LHCN-M2 (cell line): ENCODE measurements around the gene HES6. TPM values are rescaled to one million over a fixed set of nuclear protein-coding genes. Genes with fewer than 3 reads are reported as not detected.

Experiments
- DNase-seq: peaks from one replicate; pipeline ENCODE4 v3.0.0-alpha.2; 2012; ENCODE audit warnings: low read depth
- polyA plus RNA-seq: library from polyadenylated mRNA; unstranded; fragments of >200 nt; gene quantifications from one replicate; pipeline ENCODE4 v1.2.1, GENCODE V29; 2012; ENCODE audit warnings: missing spikeins
- total RNA-seq: library from RNA; depleted of rRNA; stranded (reverse); fragments of >200 nt; gene quantifications from 2 replicates; pipeline ENCODE4 v1.2.3, GENCODE V29; 2014; rRNA removed

Gene HES6
- 13.1 and 21.9 TPM in 2 replicates for total RNA-seq
- polyA plus RNA-seq: 15.6 TPM

- DNase-seq: peak; percentile 78
Observed at GRCh38 chr2:238239863-238240756, at the start of gene HES6. Gene HES6, minus strand, starts transcription at chr2:238240038. Its CDS starts 133 bp downstream, at chr2:238239905.

DNA sequence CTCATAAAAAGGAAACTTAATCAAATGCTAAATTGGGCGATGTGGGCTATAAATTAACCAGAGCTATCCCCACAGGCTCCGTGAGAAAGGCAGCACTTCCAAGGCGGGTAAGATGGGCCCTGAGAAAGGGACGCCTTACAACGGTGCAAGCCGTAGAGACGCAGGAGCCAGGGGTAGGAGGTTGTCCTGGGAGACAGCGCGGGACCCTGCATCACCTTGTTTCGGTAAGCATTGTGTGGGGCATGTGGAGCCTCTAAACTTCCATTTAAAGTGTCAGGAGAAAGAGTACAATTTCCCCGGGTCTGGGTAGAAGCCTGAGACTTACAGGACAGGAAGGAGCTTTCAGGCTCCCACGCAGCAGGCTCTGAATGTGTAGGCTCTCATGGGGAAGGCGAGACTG is 49.7 kb upstream of the HES6 start:
- no peak for DNase-seq

- peak; percentile 98 for DNase-seq
Observed at GRCh38 chr2:238288650-238289573, 49.1 kb upstream of the HES6 start.

GRCh38 chr2:238287737-238288649 is 48.2 kb upstream of the HES6 start, which contains the start of gene PER2:
Gene PER2, minus strand, starts transcription at chr2:238288610. Its CDS starts 10,674 bp downstream, at chr2:238277936.
- peak; percentile 83 for DNase-seq

GRCh38 chr2:238286987-238287736 is 47.3 kb upstream of the HES6 start:
- peak; percentile 35 for DNase-seq

GRCh38 chr2:238286551-238286950 is 46.7 kb upstream of the HES6 start:
- DNase-seq: peak; percentile 94

- peak; percentile 19 for DNase-seq
Observed at GRCh38 chr2:238286095-238286494, 46.3 kb upstream of the HES6 start.

GRCh38 chr2:238285653-238286082 is 45.8 kb upstream of the HES6 start:
- DNase-seq: peak; percentile 96

GRCh38 chr2:238284802-238285515 is 45.1 kb upstream of the HES6 start:
- no peak for DNase-seq

DNA sequence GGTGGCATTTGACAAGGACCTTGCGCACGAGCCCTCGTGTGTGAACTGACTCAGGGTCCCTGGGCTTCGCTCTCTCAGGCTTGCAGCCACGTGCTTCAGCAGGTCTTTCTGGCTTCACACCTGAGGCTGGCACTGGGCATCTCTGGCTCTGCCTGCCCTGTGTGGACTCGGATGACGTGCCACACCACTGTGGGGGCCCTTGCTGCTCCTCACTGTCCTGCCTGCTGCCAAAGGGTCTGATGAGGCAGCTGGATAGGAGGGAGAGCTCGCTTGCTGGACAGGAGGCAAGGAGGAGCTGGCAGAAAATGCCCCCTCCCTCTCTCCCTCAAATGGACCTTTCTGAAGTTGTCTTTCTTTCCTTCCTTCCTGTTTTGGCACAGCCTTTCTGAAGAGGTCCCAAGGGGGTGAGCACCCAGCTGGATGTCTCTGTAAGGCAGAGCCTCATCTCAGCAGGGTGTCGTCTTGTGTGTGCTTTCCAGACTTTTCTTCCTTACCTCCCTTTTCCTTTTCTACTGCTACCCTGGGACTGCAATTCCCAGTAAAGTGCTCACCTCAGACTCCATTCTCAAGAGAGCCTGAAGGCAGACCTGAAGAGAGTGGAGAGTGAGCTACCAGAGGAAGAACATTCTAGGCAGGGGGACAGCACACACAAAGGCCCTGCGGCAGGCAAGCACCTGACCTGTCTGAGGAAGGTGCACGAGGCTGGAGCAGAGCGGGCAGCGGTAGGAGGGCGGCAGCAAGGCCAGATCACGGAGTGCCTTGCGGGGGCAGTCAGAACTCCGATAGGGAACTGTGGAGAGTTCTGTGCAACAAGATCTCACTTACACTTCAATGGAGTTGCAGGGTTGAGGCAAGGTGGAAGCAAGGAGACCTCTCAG is 43.3 kb upstream of the HES6 start:
- DNase-seq: no peak

GRCh38 chr2:238281826-238282480 is 42.1 kb upstream of the HES6 start:
- DNase-seq: no peak

GRCh38 chr2:238280083-238280825 is 40.4 kb upstream of the HES6 start:
- no peak for DNase-seq

DNA sequence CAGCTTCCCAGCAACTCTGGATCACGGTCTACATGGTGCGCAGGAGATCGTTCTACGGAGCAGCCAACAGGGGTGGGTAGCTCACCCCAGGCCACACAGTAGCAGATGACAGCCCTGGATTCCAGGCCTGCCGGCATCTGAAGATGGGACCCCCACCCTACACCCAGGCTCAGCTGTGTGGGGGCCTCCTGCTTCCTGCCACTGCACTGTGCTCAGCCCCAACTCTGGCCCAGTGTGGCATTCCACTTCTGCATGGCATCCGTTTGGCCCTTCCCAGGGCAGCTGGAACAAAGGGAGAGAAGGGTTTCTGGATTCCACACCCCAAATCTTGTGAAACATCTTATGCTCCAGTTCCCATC is 39.5 kb upstream of the HES6 start:
- DNase-seq: no peak

DNA sequence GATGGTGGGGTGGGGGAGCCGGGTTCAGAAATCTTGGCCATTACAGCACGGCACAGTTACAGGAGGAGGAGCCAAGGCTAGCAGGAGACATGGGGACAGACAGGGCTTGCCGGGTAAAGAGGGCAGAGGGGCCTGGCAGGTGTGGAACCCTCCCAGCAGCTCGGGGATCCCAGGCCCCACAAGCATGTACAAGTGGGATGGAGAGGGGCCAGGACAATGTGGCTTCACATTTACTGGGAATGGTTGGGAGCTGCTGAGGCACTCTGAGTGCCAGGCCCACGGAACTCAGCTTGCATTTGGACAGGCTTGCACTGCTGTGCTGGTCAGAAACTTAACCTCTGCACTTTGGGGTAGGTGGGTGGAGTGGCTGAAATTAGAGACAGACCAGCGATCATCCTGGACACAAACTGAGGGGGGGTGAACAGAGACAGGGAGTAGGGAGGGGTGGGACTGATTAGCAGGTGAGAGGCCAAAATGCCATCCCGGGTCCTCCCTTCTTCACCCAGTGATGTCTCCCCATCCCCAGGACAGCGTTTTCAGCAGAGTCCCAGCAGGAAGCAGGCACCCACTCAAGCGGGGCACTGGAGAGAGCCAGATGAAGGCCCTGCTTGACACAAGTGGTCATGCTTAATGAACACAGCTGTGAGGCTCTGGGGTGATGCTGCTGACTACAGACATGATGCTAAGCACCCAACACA is 38.9 kb upstream of the HES6 start:
- DNase-seq: no peak

- DNase-seq: no peak
Observed at GRCh38 chr2:238277695-238278094, 37.9 kb upstream of the HES6 start.

DNA sequence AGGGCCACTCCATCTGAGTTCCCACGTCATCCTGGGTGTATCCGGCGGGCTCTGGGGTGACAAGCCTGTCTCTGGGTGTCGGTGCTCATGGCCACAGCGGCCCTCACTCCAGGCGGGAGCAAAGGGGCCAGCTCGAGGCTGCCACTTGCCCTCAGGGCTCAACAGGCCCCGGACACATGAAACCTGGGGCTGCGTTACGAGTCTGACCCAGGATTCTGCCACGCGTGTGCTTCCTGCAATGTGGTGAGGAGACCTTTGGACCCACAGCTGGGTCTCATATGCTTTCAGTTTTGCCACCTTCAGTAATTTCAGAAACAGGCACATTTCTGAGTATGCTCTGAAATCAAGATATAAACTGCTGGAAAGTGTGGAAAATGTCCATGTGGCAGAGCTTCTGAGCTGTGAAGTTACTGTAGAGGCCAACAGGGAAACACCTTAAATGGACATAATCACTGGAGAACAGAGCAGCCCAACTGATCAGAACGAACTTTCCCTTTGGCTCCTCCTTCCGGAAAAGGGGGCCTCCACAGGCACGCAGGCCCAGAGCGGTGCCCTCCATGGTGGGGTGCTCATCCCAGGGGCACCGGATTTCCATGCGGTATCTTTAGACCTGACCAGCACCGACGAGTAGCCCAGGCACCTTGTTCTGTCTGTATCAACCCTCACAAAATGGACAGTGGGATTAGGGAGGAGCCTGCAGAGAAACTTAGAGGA is 34.5 kb upstream of the HES6 start:
- no peak for DNase-seq
